HEK293 (cell line): ENCODE measurements around the gene TRAF5.

ENCODE experiments used
- GLI4 ChIP-seq: fragments of 450-650 bp; formaldehyde crosslinking; IDR thresholded peaks from 2 replicates; pipeline ENCODE4 v1.5.1; 2016; ENCODE audit warnings: missing biosample characterization, missing genetic modification characterization
- GLIS1 ChIP-seq: fragments of 450-650 bp; formaldehyde crosslinking; IDR thresholded peaks from 2 replicates; pipeline ENCODE4 v1.5.1; 2016; ENCODE audit warnings: missing biosample characterization, missing genetic modification characterization
- HOXD13 ChIP-seq: sonication (generic); formaldehyde crosslinking; IDR thresholded peaks from 2 replicates; pipeline ENCODE4 v1.8.0; 2022; ENCODE audit warnings: missing genetic modification reagents, borderline replicate concordance
- KLF10 ChIP-seq: fragments of 450-650 bp; IDR thresholded peaks from 2 replicates; pipeline ENCODE4 v1.5.1; 2018; ENCODE audit warnings: missing biosample characterization, mild to moderate bottlenecking, missing genetic modification characterization
- MZF1 ChIP-seq: fragments of 450-650 bp; formaldehyde crosslinking; IDR thresholded peaks from 2 replicates; pipeline ENCODE4 v1.5.1; 2017; ENCODE audit warnings: missing biosample characterization, missing genetic modification characterization, borderline replicate concordance
- SP3 ChIP-seq: fragments of 450-650 bp; formaldehyde crosslinking; IDR thresholded peaks from 2 replicates; pipeline ENCODE4 v1.5.1; 2016; ENCODE audit warnings: missing biosample characterization, missing genetic modification characterization
- ZNF114 ChIP-seq: fragments of 450-650 bp; formaldehyde crosslinking; IDR thresholded peaks from 2 replicates; pipeline ENCODE4 v1.5.0; 2017; ENCODE audit warnings: missing biosample characterization, missing genetic modification characterization
- ZNF211 ChIP-seq: fragments of 450-650 bp; formaldehyde crosslinking; IDR thresholded peaks from 2 replicates; pipeline ENCODE4 v1.5.1; 2016; ENCODE audit warnings: low read depth, missing biosample characterization, missing genetic modification characterization
- ZNF221 ChIP-seq: fragments of 450-650 bp; formaldehyde crosslinking; IDR thresholded peaks from 2 replicates; pipeline ENCODE4 v1.5.1; 2017; ENCODE audit warnings: missing biosample characterization, missing genetic modification characterization, borderline replicate concordance
- ZNF239 ChIP-seq: fragments of 450-650 bp; formaldehyde crosslinking; IDR thresholded peaks from 2 replicates; pipeline ENCODE4 v1.5.1; 2016; ENCODE audit warnings: missing biosample characterization, missing genetic modification characterization
- ZNF354C ChIP-seq: fragments of 450-650 bp; formaldehyde crosslinking; IDR thresholded peaks from 2 replicates; pipeline ENCODE4 v1.5.1; 2016; ENCODE audit warnings: missing biosample characterization, missing genetic modification characterization, low read depth, borderline replicate concordance
- ZNF560 ChIP-seq: fragments of 450-650 bp; formaldehyde crosslinking; IDR thresholded peaks from 2 replicates; pipeline ENCODE4 v1.5.1; 2017; ENCODE audit warnings: missing biosample characterization, missing genetic modification characterization, borderline replicate concordance
- ZNF571 ChIP-seq: fragments of 450-650 bp; formaldehyde crosslinking; IDR thresholded peaks from 2 replicates; pipeline ENCODE4 v1.5.0; 2017; ENCODE audit warnings: missing biosample characterization, missing genetic modification characterization
- ZNF785 ChIP-seq: fragments of 450-650 bp; formaldehyde crosslinking; IDR thresholded peaks from 2 replicates; pipeline ENCODE4 v1.5.1; 2016; ENCODE audit warnings: missing biosample characterization, missing genetic modification characterization
- ZNF792 ChIP-seq: fragments of 450-650 bp; formaldehyde crosslinking; IDR thresholded peaks from 2 replicates; pipeline ENCODE4 v1.5.1; 2016; ENCODE audit warnings: missing biosample characterization, missing genetic modification characterization
- ZXDB ChIP-seq: fragments of 450-650 bp; formaldehyde crosslinking; IDR thresholded peaks from 2 replicates; pipeline ENCODE4 v1.5.1; 2016; ENCODE audit warnings: missing biosample characterization, missing genetic modification characterization
- TF ChIP-seq, protein P1 (sequence below): fragments of 450-650 bp; formaldehyde crosslinking; IDR thresholded peaks from 2 replicates; pipeline ENCODE4 v1.5.1; 2017; ENCODE audit warnings: missing biosample characterization, missing genetic modification characterization
- TF ChIP-seq, protein P2 (sequence below): fragments of 450-650 bp; formaldehyde crosslinking; IDR thresholded peaks from 2 replicates; pipeline ENCODE4 v1.5.1; 2016; ENCODE audit warnings: missing biosample characterization, missing genetic modification characterization
- TF ChIP-seq, protein P3 (sequence below): fragments of 450-650 bp; IDR thresholded peaks from 2 replicates; pipeline ENCODE4 v1.5.1; 2018; ENCODE audit warnings: missing biosample characterization, mild to moderate bottlenecking, missing genetic modification characterization
- TF ChIP-seq, protein P4 (sequence below): fragments of 450-650 bp; formaldehyde crosslinking; IDR thresholded peaks from 2 replicates; pipeline ENCODE4 v1.5.1; 2016; ENCODE audit warnings: missing biosample characterization, missing genetic modification characterization
- TF ChIP-seq, protein P5 (sequence below): fragments of 450-650 bp; formaldehyde crosslinking; IDR thresholded peaks from 2 replicates; pipeline ENCODE4 v1.5.1; 2016; ENCODE audit warnings: missing biosample characterization, missing genetic modification characterization
- TF ChIP-seq, protein P6 (sequence below): fragments of 450-650 bp; formaldehyde crosslinking; IDR thresholded peaks from 2 replicates; pipeline ENCODE4 v1.5.1; 2016; ENCODE audit warnings: missing biosample characterization, missing genetic modification characterization
- TF ChIP-seq, protein P7 (sequence below): fragments of 450-650 bp; formaldehyde crosslinking; IDR thresholded peaks from 2 replicates; pipeline ENCODE4 v1.5.1; 2016; ENCODE audit warnings: missing biosample characterization, missing genetic modification characterization
- TF ChIP-seq, protein P8 (sequence below): fragments of 450-650 bp; formaldehyde crosslinking; IDR thresholded peaks from 2 replicates; pipeline ENCODE4 v1.5.1; 2016; ENCODE audit warnings: missing biosample characterization, missing genetic modification characterization

The TRAF5 gene

DNA sequence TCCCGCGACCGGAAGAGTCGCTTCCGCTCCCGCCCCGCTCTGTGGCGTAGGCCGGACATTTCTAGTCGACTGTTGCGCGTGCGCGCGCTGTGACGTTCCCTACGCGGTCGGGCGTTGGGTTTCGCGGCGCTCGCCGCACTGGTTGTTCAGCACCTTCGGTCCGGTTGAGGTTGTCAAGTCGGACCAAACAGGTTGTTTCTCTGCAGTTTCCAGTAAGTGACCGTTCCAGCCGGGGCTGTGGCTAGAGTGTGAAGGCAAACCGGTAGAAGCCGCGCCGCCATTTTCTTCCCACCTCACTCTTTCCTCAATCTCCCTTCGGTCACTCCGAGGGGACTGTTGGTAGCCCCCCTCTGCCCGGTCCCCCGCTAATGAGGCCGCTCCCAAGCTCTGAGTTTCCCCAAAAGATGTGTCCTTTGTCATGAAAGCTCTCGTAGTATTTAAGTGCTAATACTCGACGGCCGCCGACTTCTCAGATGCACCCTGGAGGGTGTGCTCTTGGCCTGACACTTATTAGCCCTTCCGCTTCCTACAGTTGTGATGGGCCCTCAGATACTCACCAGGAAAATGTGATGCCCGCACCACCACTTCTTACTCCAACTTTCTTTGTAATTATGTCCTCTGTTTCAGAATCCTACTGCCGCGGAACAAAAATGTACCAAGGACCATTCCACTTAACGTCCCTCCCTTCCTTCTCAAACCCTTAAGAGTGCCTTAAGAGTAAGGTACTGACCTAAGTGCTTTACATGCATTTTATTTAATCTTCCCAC lies 56.3 kb downstream of the TRAF5 start (continued):
- TF ChIP-seq, protein P1, sequence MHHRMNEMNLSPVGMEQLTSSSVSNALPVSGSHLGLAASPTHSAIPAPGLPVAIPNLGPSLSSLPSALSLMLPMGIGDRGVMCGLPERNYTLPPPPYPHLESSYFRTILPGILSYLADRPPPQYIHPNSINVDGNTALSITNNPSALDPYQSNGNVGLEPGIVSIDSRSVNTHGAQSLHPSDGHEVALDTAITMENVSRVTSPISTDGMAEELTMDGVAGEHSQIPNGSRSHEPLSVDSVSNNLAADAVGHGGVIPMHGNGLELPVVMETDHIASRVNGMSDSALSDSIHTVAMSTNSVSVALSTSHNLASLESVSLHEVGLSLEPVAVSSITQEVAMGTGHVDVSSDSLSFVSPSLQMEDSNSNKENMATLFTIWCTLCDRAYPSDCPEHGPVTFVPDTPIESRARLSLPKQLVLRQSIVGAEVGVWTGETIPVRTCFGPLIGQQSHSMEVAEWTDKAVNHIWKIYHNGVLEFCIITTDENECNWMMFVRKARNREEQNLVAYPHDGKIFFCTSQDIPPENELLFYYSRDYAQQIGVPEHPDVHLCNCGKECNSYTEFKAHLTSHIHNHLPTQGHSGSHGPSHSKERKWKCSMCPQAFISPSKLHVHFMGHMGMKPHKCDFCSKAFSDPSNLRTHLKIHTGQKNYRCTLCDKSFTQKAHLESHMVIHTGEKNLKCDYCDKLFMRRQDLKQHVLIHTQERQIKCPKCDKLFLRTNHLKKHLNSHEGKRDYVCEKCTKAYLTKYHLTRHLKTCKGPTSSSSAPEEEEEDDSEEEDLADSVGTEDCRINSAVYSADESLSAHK (tag by site-specific recombination), result no peak
- TF ChIP-seq ZXDB (no peak; the same call in 1 of the 2 replicates), ZNF211 (tag by site-specific recombination) (no peak), KLF10 (tag by site-specific recombination) (no peak), ZNF221 (tag by site-specific recombination) (no peak), HOXD13 (CRISPR knock-in tag) (no peak), GLIS1 (tag by site-specific recombination) (0 out of 2 replicates have a peak, but pooled peaks have one; percentile 12), ZNF571 (tag by site-specific recombination) (no peak), ZNF114 (tag by site-specific recombination) (no peak), ZNF239 (tag by site-specific recombination) (no peak), ZNF354C (tag by site-specific recombination) (no peak), ZNF560 (no peak), SP3 (tag by site-specific recombination) (peak; percentile 42; the same call in 1 of the 2 replicates), ZNF792 (tag by site-specific recombination) (no peak), MZF1 (no peak), ZNF785 (tag by site-specific recombination) (no peak), GLI4 (tag by site-specific recombination) (no peak)
- TF ChIP-seq, protein P2, sequence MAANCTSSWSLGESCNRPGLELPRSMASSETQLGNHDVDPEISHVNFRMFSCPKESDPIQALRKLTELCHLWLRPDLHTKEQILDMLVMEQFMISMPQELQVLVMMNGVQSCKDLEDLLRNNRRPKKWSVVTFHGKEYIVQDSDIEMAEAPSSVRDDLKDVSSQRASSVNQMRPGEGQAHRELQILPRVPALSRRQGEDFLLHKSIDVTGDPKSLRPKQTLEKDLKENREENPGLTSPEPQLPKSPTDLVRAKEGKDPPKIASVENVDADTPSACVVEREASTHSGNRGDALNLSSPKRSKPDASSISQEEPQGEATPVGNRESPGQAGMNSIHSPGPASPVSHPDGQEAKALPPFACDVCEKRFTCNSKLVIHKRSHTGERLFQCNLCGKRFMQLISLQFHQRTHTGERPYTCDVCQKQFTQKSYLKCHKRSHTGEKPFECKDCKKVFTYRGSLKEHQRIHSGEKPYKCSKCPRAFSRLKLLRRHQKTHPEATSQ (tag by site-specific recombination), result no peak
- TF ChIP-seq, protein P3, sequence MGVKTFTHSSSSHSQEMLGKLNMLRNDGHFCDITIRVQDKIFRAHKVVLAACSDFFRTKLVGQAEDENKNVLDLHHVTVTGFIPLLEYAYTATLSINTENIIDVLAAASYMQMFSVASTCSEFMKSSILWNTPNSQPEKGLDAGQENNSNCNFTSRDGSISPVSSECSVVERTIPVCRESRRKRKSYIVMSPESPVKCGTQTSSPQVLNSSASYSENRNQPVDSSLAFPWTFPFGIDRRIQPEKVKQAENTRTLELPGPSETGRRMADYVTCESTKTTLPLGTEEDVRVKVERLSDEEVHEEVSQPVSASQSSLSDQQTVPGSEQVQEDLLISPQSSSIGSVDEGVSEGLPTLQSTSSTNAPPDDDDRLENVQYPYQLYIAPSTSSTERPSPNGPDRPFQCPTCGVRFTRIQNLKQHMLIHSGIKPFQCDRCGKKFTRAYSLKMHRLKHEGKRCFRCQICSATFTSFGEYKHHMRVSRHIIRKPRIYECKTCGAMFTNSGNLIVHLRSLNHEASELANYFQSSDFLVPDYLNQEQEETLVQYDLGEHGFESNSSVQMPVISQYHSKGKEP (tag by site-specific recombination), result no peak
- TF ChIP-seq, protein P4, sequence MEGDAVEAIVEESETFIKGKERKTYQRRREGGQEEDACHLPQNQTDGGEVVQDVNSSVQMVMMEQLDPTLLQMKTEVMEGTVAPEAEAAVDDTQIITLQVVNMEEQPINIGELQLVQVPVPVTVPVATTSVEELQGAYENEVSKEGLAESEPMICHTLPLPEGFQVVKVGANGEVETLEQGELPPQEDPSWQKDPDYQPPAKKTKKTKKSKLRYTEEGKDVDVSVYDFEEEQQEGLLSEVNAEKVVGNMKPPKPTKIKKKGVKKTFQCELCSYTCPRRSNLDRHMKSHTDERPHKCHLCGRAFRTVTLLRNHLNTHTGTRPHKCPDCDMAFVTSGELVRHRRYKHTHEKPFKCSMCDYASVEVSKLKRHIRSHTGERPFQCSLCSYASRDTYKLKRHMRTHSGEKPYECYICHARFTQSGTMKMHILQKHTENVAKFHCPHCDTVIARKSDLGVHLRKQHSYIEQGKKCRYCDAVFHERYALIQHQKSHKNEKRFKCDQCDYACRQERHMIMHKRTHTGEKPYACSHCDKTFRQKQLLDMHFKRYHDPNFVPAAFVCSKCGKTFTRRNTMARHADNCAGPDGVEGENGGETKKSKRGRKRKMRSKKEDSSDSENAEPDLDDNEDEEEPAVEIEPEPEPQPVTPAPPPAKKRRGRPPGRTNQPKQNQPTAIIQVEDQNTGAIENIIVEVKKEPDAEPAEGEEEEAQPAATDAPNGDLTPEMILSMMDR (tag by site-specific recombination), result no peak
- TF ChIP-seq, protein P5, sequence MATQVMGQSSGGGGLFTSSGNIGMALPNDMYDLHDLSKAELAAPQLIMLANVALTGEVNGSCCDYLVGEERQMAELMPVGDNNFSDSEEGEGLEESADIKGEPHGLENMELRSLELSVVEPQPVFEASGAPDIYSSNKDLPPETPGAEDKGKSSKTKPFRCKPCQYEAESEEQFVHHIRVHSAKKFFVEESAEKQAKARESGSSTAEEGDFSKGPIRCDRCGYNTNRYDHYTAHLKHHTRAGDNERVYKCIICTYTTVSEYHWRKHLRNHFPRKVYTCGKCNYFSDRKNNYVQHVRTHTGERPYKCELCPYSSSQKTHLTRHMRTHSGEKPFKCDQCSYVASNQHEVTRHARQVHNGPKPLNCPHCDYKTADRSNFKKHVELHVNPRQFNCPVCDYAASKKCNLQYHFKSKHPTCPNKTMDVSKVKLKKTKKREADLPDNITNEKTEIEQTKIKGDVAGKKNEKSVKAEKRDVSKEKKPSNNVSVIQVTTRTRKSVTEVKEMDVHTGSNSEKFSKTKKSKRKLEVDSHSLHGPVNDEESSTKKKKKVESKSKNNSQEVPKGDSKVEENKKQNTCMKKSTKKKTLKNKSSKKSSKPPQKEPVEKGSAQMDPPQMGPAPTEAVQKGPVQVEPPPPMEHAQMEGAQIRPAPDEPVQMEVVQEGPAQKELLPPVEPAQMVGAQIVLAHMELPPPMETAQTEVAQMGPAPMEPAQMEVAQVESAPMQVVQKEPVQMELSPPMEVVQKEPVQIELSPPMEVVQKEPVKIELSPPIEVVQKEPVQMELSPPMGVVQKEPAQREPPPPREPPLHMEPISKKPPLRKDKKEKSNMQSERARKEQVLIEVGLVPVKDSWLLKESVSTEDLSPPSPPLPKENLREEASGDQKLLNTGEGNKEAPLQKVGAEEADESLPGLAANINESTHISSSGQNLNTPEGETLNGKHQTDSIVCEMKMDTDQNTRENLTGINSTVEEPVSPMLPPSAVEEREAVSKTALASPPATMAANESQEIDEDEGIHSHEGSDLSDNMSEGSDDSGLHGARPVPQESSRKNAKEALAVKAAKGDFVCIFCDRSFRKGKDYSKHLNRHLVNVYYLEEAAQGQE (tag by site-specific recombination), result peak; percentile 37; the same call in 1 of the 2 replicates
- TF ChIP-seq, protein P6, sequence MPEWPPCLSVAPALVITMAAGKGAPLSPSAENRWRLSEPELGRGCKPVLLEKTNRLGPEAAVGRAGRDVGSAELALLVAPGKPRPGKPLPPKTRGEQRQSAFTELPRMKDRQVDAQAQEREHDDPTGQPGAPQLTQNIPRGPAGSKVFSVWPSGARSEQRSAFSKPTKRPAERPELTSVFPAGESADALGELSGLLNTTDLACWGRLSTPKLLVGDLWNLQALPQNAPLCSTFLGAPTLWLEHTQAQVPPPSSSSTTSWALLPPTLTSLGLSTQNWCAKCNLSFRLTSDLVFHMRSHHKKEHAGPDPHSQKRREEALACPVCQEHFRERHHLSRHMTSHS, result no peak
- TF ChIP-seq, protein P7, sequence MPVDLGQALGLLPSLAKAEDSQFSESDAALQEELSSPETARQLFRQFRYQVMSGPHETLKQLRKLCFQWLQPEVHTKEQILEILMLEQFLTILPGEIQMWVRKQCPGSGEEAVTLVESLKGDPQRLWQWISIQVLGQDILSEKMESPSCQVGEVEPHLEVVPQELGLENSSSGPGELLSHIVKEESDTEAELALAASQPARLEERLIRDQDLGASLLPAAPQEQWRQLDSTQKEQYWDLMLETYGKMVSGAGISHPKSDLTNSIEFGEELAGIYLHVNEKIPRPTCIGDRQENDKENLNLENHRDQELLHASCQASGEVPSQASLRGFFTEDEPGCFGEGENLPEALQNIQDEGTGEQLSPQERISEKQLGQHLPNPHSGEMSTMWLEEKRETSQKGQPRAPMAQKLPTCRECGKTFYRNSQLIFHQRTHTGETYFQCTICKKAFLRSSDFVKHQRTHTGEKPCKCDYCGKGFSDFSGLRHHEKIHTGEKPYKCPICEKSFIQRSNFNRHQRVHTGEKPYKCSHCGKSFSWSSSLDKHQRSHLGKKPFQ (tag by site-specific recombination), result peak; percentile 62; the same call in 1 of the 2 replicates
- TF ChIP-seq, protein P8, sequence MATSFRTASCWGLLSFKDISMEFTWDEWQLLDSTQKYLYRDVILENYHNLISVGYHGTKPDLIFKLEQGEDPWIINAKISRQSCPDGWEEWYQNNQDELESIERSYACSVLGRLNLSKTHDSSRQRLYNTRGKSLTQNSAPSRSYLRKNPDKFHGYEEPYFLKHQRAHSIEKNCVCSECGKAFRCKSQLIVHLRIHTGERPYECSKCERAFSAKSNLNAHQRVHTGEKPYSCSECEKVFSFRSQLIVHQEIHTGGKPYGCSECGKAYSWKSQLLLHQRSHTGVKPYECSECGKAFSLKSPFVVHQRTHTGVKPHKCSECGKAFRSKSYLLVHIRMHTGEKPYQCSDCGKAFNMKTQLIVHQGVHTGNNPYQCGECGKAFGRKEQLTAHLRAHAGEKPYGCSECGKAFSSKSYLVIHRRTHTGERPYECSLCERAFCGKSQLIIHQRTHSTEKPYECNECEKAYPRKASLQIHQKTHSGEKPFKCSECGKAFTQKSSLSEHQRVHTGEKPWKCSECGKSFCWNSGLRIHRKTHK (tag by site-specific recombination), result no peak
